Measurements from ENCODE around the gene NRXN3.

Gene NRXN3

DNA sequence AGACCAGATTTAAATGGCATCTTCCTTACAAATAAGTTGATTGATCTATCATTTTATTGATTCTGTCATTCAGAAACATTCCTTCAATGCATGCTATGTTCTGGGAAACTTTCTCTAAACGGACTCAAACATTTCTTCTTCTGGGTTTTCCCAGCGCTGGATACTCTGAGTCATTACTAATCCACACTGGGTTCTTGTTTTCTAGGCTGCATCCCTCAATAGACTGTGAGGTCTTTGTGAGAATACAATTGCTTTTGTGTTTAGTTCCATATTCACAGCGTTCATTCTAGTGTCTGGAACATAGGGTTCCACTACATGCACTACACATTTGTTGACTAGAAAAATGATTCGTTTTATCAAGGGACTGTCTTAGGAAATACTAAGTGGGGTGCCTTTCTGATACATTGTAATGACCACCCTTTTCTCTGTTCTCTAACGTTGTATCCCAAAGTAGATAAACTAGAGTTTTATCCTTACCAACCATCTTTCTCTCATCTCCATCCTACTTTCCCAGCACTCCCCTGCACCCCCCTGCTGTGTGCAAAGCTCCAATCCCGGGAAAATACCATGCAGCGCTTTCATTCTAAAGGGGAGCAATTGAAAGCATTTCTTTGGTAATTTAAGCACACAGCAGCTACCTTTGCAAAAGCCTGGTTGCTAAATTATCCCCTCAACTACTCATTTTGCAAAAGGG is 1162.5 kb downstream of the NRXN3 start:
- DNase-seq = no peak

DNA sequence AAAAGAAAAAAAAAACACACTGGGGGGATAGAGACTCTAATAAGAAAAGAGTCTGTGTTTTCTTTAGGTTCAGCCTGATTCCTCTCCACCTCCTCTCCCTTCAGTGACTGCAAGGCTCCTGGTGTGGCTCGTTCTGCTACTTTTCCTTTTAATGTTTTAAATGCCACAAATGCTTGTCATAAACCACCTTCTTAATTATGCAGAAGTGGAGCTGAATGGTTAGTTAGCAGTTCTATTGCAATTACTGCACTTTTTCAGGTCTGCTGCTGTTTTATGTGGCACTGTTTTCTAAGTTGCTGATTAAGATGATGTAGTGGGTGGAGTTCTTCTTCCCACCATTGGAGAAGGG is 1163.0 kb downstream of the NRXN3 start:
- no peak for DNase-seq

DNA sequence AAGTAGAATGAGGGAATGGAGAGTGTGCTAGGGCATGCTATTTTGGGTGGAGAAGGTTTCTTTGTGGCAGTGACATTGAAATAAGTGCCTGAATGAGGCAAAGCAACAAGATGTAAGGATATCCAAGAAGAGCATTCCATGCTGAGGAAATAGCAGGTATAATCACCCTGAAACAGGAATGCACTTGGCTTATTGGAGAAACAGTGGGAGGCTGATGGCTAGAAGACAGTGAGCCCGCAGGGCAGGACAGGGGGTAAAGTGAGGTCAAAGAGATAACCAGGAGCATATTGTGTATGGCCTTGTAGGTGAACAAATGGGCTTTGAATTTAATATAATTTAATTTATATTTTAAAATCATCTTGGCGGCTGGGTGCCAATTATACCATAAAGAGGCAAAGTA is 1164.1 kb downstream of the NRXN3 start:
- no peak for DNase-seq

DNA sequence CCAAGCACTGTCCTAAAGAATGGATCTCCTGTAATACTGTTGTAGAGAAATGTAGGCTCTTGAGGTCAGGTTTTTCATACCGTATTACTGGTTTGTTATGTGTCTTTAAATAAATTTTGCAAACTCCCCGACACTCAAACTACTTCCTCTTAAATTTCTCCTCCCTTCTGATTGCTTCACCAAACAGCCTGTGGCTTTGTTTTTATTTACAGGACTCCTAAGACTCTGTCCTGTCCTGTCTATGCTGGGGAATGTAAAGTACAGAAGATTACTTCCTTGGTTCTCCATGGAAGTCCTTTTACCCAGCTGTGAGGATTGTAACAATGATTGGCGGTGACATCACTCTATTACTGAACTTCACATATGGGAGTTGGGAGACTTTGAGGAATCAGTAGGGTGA is 1167.6 kb downstream of the NRXN3 start:
- DNase-seq = no peak

DNA sequence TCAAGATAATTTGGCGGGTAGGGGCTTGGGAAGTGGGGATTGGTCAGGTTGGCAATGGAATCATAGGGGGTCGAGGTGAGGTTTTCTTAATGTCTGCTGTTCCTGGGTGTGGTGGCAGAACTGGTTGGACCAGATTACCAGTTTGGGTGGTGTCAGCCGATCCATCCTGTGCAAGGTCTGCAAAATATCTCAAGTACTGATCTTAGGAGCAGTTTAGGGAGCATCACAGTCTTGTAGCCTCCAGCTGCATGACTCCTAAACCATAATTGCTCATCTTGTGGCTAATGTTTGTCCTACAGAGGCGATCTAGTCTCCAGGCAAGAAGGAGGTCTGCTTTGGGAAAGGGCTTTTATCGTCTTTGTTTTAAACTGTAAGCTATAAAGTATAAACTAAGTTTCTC is 1172.8 kb downstream of the NRXN3 start:
- DNase-seq = no peak

DNA sequence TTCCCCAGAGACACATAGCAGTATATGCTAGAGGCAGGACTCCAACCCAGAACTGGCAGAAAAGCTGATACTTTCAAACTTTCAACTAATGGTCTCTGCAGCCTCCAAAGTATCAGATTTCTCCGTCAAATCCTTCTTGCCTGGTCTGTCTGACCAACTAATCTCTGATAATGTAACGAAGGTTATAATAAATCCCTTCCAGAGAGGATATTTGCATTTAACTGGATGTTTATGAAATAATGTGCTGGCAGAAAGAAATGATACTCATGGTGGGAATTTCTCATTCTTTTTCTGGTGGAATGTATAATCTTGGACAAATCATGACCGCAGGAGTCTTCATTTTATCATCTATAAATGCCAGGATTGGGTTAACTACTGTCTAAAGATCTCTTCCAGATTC is 1180.8 kb downstream of the NRXN3 start:
- no peak for DNase-seq

DNA sequence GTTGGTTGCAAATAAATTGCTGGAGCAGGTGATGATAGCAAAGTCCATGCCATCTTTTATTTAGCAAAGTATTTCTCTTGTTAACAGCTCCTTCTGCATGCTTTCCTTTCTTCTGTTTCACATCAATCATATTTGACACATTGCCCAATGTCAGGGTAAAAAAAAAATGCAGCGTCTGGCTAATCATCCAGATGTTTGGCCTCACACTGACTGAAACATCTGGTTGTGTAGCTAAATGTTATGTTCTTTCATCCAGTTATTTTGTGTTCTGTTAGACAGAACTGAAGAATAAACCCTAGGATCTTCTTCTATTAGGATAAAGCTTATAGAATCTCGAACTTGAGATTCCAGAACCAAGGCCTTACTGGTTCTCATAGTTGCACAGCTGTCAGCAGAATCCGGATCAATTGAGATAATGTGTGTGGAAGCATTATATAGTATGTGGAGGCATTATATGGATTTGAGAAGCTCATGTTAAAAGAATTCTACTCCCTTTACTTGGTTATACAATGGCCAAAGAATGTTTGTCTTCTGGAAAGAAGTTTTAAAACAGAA is 1182.0 kb downstream of the NRXN3 start:
- DNase-seq = no peak

DNA sequence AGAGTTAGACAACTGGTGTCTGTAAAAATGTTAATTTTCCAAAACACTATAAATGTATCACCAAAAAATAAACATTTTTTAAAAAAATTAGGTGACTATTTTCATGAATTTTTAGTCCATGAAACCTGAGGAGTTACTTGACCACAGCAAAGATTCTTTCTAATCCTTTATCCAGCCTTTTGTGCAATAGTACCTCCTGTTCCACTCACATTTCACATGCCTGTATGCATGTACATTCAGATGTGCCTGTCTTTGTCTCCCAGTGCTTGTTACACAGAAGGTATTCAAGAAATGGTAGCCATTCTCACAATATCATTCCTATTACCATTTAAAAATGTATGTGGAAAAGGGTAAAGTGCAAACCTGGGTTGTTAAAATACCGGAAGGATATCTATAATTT is 1184.2 kb downstream of the NRXN3 start:
- DNase-seq = no peak

DNA sequence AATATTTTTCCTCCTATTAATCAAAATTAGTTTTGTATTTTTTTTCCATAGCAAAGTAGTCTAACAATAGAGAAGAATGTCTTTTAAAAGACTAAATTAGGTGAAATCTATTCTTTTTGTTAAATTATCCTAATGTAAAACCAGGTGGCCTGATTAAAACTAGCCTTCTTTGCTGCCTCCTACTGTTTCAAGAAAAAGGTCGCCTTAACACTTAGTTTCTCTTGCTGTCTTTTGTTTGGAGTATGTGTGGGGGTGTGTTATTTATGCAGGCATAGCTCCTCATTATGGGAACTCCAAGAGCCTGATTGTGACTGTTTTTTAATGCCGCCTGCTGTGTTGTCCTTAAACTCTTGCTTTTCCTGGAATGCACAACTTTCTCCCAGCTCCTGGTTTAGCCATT is 1185.9 kb downstream of the NRXN3 start:
- DNase-seq = no peak

DNA sequence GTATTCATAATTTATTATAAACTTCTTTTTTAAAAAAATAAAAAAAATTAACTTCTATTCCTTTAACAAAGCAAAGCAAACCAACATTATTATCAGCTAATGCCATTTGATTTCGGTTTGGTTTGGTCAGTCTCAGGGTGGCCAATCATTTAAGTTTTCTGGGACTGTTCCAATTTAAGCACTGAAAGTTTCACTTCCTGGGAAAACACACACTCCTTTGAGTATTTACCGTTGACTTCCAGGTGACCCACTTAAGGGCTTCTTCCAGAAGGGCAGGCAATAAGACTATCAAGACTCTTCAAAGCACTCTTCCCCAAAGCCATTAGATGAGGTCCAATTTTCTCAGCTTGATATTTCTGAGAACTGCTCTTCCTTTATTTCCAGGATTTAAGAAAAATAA is 1187.1 kb downstream of the NRXN3 start:
- DNase-seq = no peak

DNA sequence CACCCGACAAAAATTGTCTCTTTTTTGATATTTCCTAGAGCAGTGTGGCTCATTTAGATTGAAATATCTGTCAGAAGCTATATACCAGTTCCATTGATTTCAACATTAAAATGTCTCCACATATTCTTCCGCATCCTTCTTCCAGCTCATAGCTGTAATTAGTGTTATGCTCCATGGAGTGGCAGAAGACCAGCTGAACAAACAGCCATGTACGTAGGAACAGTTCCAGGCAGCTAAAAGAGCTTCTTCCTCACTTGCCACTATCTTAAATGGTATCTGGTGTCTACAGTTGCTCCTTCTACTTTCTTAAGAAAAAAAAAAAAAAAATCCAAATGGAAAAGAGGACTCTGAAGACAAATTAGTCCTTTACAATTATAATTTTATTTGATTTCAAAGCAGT is 1193.1 kb downstream of the NRXN3 start:
- DNase-seq = no peak

DNA sequence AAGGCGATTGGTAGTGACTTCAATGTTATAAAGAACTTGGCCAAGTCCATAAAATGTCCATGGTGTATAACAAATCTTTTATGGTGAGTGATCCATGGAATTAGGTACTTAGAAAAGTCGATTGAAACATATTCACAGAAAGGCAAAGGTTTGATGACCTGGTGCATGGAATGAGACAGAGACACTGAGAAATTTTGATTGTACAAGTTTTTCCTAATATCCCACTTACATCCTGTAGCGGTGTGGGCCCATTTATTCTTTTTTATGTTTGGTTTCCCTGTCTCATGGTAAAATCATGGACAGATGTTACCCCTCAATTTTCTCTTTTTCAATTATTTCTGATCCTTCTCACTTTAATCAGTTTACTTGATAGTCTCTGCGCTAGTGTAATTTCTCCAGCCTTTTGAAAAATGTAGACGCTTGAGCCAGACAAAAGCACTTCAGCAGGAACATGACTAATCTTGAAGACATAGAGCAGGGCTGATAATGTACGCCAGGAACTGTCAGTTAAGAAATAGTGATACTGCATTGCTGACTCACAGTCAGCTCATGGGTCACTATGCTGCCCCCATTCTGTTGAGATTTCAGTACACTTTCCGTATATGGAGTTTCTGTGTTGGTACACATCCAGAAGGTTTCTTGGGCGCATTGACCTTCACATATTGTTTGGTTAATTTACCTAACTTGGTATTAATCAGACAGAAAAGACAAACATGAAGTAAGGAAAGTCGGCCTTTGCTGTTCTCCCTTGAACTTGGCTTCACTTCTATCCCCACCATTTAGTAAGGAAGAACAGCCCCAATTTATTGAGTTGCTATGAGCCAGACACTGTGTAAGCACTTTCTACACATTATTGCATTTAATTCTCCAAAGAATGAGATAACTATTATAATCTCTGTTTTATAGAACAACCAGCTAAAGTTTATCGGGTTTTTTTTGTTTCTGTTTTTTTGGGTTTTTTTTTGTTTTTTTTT is 1199.5 kb downstream of the NRXN3 start:
- no peak for DNase-seq

DNA sequence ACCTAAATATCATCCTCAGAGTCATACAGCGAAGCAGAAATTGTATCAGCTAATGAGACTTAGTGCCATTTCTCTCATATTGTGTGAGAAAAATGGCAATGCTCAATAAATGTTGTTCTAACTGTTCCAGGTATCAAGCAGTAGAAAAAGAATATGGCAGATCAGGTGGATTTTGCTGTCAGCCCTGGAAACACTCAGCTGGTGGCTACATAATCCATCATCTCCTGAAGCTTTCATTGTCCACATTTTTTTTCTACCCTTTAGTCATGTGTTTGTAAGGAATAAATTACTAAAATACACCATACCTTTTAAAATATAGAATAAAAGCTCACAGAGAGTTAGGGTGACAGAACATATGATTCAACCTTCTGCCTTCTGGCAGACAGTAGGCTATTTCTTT is 1200.8 kb downstream of the NRXN3 start:
- DNase-seq = no peak

DNA sequence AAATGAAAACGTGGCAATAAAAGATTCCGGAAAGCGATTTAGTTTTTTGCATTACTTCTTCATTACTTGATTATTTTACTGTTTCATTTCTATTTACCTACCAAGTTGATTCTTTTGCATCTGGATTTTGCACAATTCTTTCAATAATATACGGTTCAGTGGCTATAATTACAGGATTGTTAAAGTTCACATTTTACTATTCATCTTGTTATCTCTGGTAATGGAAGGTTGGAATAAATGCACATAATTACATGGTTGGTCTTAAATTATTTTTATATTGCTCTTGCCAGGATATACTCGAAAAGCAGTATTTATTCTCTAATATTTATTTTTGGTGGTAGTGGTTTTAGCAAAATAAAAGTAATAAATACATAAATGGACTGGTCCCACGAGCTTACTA is 1203.3 kb downstream of the NRXN3 start:
- no peak for DNase-seq

DNA sequence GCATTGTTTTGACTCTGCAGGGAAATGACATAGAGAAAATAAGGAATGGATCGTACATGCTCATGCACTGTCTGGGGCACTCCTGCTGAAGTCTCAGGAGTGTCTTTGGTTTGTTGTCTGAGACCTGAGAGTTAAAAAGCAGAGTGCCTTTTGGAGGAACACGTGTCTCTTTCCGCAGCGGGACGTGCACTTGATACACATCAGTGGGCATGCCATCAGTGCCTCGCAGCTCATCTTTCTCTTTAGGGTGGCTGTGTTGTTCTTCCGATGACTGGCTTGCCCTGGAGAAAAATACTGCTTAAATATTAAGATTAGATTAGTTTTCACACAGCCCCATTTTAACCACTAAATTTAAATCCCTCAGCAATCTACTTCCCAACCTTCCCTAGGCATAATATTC is 1205.2 kb downstream of the NRXN3 start:
- no peak for DNase-seq

DNA sequence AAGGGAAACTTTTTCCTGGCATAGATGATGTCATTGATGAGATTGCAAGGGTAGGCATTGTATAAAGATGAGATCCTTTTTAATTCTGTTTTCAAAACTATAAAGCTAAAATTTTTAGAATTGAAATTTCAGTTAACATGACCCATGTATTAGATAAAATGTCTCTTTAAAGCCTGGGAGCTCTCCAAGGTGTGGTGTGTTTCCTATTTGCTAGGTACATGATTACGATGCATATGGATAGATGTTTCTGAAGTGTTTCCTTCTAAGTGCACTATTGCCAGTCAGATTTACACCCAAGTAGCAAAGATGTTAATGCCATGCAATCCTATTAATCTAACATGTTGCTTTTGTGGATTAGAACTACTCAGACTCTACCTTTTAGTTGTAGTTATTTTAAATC is 1206.4 kb downstream of the NRXN3 start:
- no peak for DNase-seq

DNA sequence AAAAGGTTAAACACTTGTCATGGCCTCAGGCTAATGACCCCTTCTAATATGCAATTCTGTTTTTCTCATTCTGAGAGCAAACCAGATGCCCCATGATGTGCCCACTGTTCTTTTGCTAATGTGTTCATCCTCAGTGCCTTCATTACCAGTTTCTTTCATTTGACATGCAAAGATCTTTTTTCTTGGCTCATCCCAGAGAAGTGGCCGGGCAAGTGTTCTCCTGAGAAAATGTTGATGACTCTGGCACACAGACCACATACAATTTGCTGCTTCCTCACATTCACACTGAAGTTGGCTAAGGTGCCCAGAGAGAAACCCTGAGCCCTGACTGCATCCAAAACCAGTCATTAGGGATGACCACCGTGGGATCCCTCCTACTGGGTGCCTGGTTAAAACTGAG is 1207.8 kb downstream of the NRXN3 start:
- no peak for DNase-seq

DNA sequence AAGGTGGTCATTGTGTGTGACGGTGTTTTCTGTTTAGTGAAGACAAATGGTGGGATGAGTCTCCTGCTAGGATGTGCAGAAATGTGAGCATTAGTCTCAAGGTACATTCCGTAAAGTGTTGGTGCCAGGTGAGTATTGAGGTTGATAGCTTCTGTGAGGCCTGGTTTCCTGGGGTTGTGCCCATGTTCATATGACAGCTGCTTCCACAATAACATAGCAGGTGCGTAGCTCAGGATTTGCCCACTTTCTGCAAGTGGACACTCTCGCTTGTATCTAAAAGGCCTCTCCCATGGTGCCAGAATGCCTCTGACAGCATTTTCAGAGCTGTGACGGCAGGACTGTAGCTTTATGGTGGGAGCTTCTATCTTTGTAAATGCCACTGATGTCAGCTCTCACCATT is 1209.1 kb downstream of the NRXN3 start:
- no peak for DNase-seq

DNA sequence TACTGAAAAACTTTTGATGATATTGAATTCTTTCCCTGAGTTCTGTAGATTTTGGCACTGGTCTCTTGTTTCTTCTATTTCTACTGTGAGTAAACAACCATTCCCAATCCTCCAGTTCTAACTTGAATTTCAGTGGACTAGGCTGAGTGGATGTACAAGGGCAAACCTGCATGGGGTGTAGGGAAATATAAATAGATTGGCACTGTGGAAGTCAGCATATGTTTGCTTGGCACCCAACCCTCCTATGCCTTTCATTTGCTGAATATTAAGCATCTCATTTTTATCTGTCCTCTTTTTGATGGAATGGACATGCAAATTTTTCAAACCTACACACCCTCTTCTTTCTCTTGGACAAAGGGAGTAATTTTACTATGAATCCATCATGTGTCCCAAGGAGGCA is 1212.9 kb downstream of the NRXN3 start:
- DNase-seq = no peak

DNA sequence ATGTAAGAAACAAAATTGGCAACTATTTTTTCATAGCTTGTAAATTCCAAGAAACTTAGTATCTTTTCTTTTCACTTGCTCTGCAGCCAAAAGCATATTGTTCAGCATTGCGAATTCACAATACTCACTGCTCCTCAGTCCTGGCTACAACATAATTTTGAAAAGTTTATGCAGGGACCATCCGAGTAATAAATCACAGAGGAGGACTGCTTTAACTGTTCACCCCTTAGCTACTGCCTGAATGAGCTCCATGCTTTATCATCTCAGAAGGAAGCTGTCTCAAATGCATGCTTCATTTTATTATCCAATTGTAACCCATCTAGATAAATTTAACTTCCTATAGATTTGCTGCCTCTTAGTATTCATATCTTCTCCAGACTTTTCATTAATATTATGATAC is 1213.3 kb downstream of the NRXN3 start:
- DNase-seq = no peak

DNA sequence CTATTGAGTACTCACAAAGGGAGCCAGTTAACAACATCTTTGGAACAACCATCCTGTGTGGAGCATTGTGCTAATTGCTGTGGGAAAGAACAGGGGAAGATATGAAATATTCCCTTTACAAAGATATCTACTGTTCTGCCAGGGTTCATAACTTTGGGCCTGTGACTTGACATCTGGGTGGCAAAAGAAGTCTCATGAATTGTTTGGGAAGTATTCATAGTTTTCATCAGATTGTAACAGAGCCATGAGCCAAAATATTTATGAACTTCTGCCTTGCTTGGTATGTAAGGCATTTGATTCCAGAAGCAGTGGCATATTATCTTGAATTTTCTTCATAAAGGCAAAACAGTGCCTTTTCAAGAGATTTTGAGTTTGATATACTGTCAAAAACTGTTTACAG is 1224.9 kb downstream of the NRXN3 start:
- no peak for DNase-seq

DNA sequence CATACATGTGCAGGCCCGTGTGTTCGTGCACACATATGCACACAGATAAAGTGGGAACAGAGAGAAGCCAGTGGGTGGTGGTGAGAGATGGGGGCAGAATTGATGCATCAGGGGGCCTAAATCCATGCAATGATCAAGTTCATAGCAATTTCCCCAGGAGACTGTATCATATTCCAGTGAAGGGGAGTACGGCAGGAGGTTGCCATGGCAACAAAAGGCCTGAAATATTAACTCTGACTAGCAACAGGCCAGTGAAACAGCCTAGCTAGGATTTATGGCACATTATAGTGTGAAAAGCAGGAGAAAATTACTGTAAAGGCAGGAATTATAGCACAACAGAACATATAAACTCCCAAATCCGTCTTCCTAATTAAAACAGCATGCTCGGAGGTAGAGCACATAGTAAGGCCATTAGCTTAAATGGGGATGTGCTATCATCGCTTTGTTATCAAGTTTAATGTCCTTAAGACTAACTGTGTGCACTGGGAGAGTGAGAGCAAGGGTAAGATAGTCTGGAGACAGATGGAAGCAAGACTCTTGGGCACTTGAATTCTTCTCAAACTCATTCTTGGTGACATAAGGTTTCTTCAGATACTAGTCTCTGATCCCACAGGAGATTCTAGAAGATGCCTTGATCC is 1234.8 kb downstream of the NRXN3 start:
- DNase-seq = no peak

DNA sequence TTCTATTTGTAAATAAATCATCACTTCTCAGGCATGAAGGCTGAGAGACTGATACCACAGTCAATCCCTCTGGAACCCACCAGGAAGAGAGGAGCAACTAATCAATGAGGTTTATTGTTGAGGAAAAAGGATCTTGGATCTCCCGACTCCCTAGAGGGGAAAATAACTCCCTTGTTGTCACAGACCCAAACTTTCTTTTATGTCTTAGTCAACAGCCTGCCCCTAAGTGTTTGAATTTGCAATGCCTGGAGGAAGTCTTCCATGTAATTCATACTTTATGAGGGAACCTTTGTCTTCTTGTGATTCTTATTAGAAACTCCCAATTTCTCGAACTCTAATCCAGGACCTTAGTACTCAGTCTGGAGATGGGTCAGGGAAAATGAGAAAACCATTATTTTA is 1235.3 kb downstream of the NRXN3 start:
- DNase-seq = no peak

DNA sequence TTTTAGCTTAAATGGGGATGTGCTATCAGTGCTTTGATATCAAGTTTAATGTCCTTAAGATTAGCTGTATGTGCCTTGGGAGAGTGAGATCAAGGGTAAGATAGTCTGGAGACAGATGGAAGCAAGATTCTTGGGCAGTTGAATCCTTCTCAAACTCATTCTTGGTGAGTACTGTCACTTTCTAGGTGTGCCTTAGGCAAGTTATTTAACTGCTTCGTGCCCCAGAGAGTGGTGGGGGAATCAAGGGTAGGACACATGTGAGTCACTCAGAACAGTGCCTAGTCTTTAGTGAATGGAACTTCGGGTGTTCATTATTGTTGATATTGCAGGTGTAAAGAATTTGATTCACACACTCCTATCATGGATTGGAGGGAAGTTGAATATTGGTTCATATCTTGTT is 1237.4 kb downstream of the NRXN3 start:
- DNase-seq = no peak
